RPMI7951 (cell line): ENCODE data around the gene RTL1. TPM values are rescaled to one million over a fixed set of nuclear protein-coding genes. Genes with fewer than 3 reads are reported as not detected.

Experiments used
- DNase-seq: peaks from one replicate; pipeline ENCODE4 v3.0.0-alpha.2; 2012; ENCODE audit warnings: low read depth
- total RNA-seq: library from RNA; depleted of rRNA; stranded (reverse); fragments of >200 nt; shearing (Covaris generic); gene quantifications from 2 replicates; pipeline ENCODE4 v1.2.3, GENCODE V29; 2014; rRNA removed

The RTL1 gene
- total RNA-seq, 1 experiment from 2014 or later: not detected

DNA sequence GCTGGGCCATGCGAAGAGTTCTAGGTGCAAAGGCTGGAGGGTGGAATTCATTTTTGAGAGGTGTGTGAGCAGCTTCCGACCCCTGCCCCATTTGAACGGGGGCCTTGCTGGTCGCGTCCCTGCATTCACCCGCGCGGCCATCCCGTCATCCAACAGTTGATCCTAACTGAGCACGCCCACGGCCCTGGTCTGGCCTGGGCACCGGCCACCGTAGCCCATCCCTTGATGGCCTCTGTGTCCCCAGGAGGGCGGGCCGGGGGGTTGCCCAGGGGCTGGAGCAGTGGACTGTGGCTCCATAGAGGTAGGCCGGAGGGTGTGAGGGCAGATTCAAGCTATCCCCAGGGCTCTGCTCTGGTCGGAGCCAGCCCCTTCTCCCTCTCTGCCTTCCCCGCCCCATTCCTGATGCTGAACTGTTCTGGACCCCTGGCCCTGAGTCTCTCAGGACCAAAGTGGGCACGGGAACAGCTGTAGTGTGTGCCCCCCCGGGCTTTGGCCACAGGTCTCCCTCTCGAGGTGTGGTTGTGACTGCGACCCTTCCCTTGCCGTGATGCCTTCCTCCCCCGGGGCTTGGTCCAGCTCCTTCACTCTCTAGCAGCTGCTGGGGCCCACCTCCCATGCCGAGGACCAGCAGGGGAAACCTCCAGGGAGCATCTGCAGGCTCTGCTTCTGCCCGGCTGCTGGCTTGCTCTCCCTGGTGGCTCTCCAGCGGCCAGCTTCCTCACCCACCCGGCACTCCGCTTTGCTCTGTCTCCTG, 68.6 kb downstream of the RTL1 start:
- no peak for DNase-seq

DNA sequence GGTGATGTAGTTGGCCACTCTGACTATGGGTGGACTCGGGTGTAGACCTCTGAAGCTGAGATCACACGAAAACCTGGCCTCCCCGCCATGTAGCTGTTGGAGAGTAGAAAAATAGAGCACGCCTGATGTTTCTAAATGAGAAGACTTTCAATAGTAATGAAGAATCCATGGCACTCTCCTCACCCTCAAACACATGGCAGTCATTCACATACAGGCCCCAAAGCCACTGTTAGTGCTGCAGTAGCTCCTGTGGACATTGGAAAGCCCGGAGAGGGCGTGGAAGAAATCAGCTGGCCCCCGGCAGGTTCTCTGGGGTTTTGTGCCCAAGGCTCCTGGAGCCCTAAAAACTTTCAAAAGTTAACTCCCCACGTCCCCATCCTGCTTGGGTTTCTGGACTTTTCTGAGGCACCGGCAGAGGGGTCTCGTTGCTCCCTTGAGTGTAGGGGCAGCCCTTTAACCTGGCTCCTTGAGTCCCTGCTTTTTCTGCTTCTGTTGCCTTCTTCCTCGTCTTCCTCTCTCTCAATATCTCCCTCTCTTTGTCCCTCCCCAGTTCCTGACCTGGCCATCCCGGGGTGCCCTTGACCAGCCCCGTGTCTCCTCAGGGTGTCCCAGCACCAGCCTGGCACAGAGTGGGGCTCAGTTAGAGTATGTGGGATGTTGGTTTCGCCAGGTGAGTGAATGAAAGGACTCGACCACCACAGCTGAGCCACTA, 69.3 kb downstream of the RTL1 start:
- no peak for DNase-seq

DNA sequence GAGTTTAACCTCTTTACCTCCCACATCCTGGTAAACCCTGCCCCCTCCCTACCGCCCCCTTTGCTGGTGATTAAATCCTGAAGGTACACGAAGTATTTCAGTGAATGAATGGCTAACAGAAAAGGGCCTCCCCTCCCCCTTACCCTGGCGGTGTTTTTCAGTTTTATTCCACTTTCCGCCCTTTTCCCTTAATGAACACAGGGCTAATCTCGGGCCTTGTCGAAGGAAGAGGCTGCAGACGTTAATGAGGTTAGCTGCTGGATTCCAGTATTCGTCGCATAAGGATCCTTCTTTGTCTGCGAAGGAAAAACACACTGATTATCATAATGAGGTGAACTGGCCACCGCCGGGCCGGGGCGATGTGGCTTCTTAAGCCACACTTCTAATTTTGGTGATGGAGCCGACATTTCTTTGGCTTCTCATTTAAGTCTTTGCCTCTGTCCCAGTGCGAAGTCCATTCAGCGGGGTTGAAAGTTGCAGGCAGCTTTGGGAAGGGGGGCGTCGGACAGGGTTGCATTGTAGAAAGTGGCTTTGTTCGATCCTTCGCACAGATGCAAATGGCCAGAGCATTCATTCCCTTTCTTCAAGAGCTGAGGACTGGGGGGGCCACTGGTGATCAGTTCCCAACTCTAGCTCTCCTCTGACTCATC, 71.1 kb downstream of the RTL1 start:
- DNase-seq: no peak

DNA sequence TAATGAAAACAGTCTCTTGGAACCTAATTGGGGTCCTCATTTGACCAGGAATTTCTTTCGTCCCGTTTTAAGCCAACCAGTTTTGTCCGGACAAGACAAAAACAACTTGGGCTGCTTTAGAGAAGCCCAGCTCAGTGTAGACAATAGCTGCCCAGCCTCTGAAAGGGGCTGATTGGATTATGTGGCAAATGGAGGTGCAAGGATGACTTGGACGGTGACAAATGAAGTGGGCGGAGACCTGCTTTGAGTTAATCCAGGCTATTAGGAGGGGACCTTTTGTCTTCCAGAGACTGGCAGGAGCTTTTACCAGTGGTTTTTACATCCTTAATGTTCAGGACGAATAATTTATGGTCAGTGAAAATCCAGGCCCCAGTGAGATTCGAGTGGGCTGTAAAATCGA, 72.8 kb downstream of the RTL1 start:
- DNase-seq: no peak

Other genes with a start within 250 kb of the RTL1 start
- gene DLK1, start 176.8 kb downstream of the RTL1 start, total RNA-seq: not detected in 2 replicates
- 0.72 TPM in 1 of 2 replicates, not detected in the other for gene MEG3, start 77.6 kb downstream of the RTL1 start, total RNA-seq